ENCODE results near the gene OPALIN.

- TF ChIP-seq CTCF (IDR thresholded peaks at IDR 0.05; ENCODE audit: extremely low read depth in 1 of 2, insufficient read depth in 1 of 2, low read depth in 1 of 2, low read length in 2 of 2) = no peak
- TF ChIP-seq EZH2 (IDR thresholded peaks at IDR 0.05; ENCODE audit: borderline replicate concordance, low read depth, low read length, severe bottlenecking) = no peak
Observed at GRCh38 chr10:96379758-96380157, 21.0 kb upstream of the OPALIN start.

All from endothelial cell of umbilical vein (primary cell).